ENCODE results near the gene LY86. TPM values are rescaled to one million over a fixed set of nuclear protein-coding genes. Genes with fewer than 3 reads are reported as not detected.

The LY86 gene
- total RNA-seq, 1 donor from 2014 or later = 1.2 TPM

DNA sequence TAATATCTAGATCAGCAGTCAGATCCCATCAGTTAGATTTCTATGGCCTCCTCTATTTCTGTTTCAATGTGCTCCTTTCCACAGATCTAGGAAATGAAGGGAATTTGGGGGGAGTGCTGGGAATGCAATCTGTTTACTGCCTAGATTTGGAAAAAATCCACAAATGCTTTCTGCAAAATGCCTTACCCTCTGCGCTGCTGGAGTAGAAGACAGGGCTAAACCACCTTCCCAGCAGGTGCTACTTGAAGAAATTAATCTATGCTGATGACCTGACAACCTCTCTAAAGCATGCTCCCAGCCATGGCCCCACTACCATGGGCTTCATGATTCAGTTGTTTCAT is 46.2 kb downstream of the LY86 start:
- H3K27ac ChIP-seq (replicated peaks) = no peak overlapping the region
- intact Hi-C loops (cut with micrococcal nuclease) = no loop called here
- no peak for TF ChIP-seq CTCF (IDR thresholded peaks at IDR 0.05; ENCODE audit: borderline replicate concordance)

DNA sequence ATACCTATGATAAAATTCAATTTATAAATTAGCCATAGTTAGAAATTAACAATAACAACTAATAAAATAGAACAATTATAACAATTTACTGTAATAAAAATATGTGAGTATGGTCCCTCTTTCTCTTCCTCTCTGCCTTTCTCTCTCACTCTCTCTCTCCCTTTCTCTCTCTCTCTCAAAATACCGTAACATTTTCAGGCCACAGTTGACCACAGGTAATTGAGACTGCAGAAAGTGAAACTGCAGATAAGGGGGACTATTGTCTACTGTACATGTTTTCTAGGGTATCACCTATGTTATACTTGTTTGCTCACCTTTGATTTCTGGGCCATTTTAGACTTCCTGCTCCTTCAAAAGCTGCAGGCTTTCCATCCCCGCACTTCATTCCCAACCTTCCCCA is 46.8 kb downstream of the LY86 start:
- Histone ChIP-seq H3K4me1 (no peaks in the 10 kb centered on the region), H3K4me3 (no peak overlapping the region), H3K9me3 (replicated peaks) (no peaks in the 10 kb centered on the region), H3K27ac (replicated peaks) (no peak overlapping the region), H3K36me3 (no peaks in the 10 kb centered on the region), H3K27me3 (ENCODE audit: low read depth) (no peaks in the 10 kb centered on the region)
- intact Hi-C loops (cut with micrococcal nuclease) = no loop called here
- DNase-seq = no peak
- TF ChIP-seq CTCF (IDR thresholded peaks at IDR 0.05; ENCODE audit: borderline replicate concordance) = no peak

More for the DNA sequence above, 46.2 kb downstream of the LY86 start:
- no peaks in the 10 kb centered on the region for H3K9me3 ChIP-seq (replicated peaks)
- H3K36me3 ChIP-seq = no peaks in the 10 kb centered on the region
- no peak overlapping the region for H3K4me3 ChIP-seq
- no peak for DNase-seq
- H3K27me3 ChIP-seq (ENCODE audit: low read depth) = no peaks in the 10 kb centered on the region
- no peaks in the 10 kb centered on the region for H3K4me1 ChIP-seq

DNA sequence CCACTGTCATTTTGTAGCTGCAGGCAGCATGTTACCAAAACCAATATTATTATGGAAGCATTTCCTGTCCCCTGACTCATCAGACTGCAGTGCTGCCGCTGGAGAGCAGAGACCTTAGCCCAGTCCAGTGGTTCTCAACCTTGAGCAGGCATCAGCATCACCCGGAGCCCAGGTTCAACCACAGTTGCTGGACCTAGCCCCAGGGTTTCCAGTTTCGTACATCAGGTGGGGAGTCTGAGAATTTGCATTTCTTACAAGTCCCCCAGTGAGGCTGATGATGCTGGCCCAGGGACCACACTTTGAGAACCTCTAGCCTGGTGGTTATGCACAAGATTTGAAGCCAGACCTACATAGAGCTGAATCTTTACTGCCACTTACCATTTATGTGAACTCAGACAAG is 47.3 kb downstream of the LY86 start:
- Histone ChIP-seq H3K36me3 (no peaks in the 10 kb centered on the region), H3K4me1 (no peaks in the 10 kb centered on the region), H3K27ac (replicated peaks) (no peak overlapping the region), H3K27me3 (ENCODE audit: low read depth) (no peaks in the 10 kb centered on the region), H3K4me3 (no peak overlapping the region), H3K9me3 (replicated peaks) (no peaks in the 10 kb centered on the region)
- TF ChIP-seq CTCF (IDR thresholded peaks at IDR 0.05; ENCODE audit: borderline replicate concordance) = no peak
- no peak for DNase-seq
- intact Hi-C loops (cut with micrococcal nuclease) = no loop called here

GRCh38 chr6:6639572-6639971 is 51.1 kb downstream of the LY86 start:
- no peaks in the 10 kb centered on the region for H3K27me3 ChIP-seq (ENCODE audit: low read depth)
- no peak for DNase-seq
- no peaks in the 10 kb centered on the region for H3K9me3 ChIP-seq (replicated peaks)
- no peaks in the 10 kb centered on the region for H3K36me3 ChIP-seq
- intact Hi-C loops (cut with micrococcal nuclease) = no loop called here
- no peak overlapping the region for H3K4me3 ChIP-seq
- no peak overlapping the region for H3K27ac ChIP-seq (replicated peaks)
- no peaks in the 10 kb centered on the region for H3K4me1 ChIP-seq
- TF ChIP-seq CTCF (IDR thresholded peaks at IDR 0.05; ENCODE audit: borderline replicate concordance) = no peak

GRCh38 chr6:6640926-6641325 is 52.4 kb downstream of the LY86 start:
- H3K4me1 ChIP-seq = no peaks in the 10 kb centered on the region
- no peak for TF ChIP-seq CTCF (IDR thresholded peaks at IDR 0.05; ENCODE audit: borderline replicate concordance)
- DNase-seq = no peak
- intact Hi-C loops (cut with micrococcal nuclease) = no loop called here
- no peaks in the 10 kb centered on the region for H3K9me3 ChIP-seq (replicated peaks)
- H3K27me3 ChIP-seq (ENCODE audit: low read depth) = no peaks in the 10 kb centered on the region
- no peaks in the 10 kb centered on the region for H3K36me3 ChIP-seq
- no peak overlapping the region for H3K4me3 ChIP-seq
- H3K27ac ChIP-seq (replicated peaks) = no peak overlapping the region

DNA sequence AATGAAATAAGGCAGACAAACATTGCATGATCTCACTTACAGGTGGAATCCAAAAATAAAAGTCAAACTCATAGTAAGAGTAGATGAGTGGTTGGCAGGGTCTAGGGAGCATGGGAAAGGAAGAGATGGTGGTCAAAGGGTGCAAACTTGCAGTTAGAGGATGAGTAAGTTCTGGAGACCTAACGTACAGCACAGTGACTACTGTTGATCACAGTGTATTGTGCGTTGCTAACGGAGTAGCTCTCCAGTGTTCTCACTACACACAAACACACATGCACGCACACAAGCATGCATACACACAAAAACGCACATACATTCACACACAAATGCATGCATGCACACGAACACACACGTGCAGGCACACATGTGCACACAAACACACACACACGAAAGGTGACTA is 54.9 kb downstream of the LY86 start:
- no peaks in the 10 kb centered on the region for H3K27me3 ChIP-seq (ENCODE audit: low read depth)
- H3K9me3 ChIP-seq (replicated peaks) = peaks cover 6% of the 10 kb centered on the region
- intact Hi-C loops (cut with micrococcal nuclease) = no loop called here
- TF ChIP-seq CTCF (IDR thresholded peaks at IDR 0.05; ENCODE audit: borderline replicate concordance) = no peak
- H3K4me3 ChIP-seq = no peak overlapping the region
- DNase-seq = no peak
- peaks cover 1% of the 10 kb centered on the region for H3K4me1 ChIP-seq
- no peak overlapping the region for H3K27ac ChIP-seq (replicated peaks)
- H3K36me3 ChIP-seq = no peaks in the 10 kb centered on the region

Data from left ventricle myocardium inferior (tissue), 1 donor.